ENCODE measurements around the gene TCAF1.

- TF ChIP-seq CTCF (IDR thresholded peaks at IDR 0.05) (no peak), POLR2A (IDR thresholded peaks at IDR 0.05) (no peak), EP300 (IDR thresholded peaks at IDR 0.05) (no peak), POLR2AphosphoS5 (IDR thresholded peaks at IDR 0.05) (no peak)
These were observed 12.1 kb upstream of the TCAF1 start for GRCh38 chr7:143913945-143914615.
